GM18870 (cell line): Measurements from ENCODE around the gene DEFB124.
"Not testable (repeated sequence)": the region's sequence is repeated elsewhere in the genome, so short reads cannot be mapped to it uniquely, and the experiment has no call there.

Source experiments
- ATAC-seq: cut with Tn5 transposase; IDR thresholded peaks from one replicate; pipeline ENCODE4 v1.9.1; 2021; ENCODE audit warnings: moderate library complexity; ENCODE audit not compliant: unreplicated experiment

Gene DEFB124

GRCh38 chr20:31489152-31489551 is 14.2 kb upstream of the DEFB124 start:
- no peak for ATAC-seq

DNA sequence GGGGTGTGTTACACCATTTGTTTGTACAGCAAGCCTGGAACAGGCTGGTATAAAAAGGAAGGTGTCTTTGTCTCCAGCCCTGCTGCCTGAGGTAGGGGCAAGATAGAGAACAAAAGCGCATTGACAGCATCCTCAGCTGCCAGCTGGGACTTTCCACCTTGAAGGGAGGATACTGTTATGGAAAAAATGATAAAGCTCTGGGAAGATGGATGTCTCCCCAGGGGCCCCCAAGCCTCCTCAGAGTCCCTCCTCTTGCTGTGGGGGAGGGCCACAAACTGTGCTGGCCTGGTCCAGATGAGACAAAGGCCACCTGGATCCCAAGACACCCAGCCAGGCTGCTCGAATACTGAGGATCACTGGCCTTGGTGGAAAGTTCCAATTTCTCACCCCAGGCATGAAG is 13.2 kb upstream of the DEFB124 start:
- ATAC-seq, result no peak

- no peak for ATAC-seq
Measured at GRCh38 chr20:31485450-31486339, 10.8 kb upstream of the DEFB124 start.

- ATAC-seq, result no peak
Measured at GRCh38 chr20:31484001-31484400, 9.1 kb upstream of the DEFB124 start.

DNA sequence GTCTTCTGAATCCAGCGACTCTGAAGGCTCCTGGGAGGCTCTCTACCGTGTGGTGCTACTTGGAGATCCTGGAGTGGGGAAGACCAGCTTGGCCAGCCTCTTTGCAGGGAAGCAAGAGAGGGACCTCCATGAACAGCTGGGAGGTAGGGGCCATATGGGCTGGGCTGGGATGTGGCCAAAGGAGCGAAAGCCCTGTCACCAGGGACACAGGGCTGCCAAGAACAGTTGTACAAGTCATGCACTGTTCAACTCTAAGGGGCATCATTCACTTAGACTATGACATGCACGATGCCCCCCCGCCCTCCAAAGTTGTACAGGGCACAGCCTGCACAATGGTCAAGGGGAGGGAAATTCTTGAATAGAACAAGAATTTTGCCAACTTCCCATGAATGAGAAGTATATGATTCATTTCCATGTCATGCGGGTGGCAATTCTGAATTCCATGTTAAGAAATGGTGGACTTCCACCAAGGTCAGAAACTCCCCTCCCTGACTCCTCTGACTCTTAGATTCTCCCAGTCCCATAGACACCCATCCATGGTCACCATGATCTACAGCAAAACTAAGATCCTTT is 1.8 kb upstream of the DEFB124 start:
- no peak for ATAC-seq

GRCh38 chr20:31476294-31476585 is 1.3 kb upstream of the DEFB124 start:
- ATAC-seq, result no peak

GRCh38 chr20:31475472-31476293 is 756 bp upstream of the DEFB124 start:
- ATAC-seq, result no peak

- ATAC-seq, result peak; percentile 81
Measured at GRCh38 chr20:31474097-31474436, 860 bp downstream of the DEFB124 start.

DNA sequence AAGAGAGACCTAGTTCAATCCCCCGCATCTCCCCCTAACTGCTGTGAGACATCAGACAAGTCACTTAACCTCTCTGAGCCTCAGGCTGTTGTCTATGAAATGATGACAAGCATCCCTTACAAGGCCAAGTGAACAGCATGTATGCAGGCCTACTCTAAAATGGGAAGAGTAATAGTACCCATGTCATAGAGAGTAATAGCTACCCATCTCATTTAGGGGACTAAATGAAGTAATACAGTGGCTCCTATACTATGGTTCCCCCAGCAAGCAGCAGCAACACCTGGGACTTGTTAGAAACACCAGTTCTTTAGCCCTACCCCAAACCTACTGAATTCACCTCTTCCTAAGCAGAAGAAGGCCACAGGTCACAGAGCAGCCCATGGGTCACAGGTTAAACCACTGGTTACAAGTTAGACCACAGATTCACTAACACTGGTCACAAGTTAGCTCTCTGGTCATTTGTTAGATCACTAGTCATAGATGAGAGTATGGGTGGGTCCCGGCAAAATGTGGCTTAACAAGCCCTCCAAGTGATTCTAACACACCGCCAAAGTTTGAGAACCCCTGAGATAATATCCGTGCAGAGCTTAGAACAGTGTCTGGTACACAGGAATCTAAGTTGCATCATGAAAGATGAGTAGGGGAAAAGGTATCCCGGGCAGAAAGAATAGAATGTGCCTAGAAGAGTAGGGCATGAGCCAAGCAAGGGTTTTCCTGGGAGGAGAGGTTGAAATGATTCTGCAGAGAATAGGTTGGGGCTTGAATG is 1.4 kb downstream of the DEFB124 start:
- no peak for ATAC-seq

DNA sequence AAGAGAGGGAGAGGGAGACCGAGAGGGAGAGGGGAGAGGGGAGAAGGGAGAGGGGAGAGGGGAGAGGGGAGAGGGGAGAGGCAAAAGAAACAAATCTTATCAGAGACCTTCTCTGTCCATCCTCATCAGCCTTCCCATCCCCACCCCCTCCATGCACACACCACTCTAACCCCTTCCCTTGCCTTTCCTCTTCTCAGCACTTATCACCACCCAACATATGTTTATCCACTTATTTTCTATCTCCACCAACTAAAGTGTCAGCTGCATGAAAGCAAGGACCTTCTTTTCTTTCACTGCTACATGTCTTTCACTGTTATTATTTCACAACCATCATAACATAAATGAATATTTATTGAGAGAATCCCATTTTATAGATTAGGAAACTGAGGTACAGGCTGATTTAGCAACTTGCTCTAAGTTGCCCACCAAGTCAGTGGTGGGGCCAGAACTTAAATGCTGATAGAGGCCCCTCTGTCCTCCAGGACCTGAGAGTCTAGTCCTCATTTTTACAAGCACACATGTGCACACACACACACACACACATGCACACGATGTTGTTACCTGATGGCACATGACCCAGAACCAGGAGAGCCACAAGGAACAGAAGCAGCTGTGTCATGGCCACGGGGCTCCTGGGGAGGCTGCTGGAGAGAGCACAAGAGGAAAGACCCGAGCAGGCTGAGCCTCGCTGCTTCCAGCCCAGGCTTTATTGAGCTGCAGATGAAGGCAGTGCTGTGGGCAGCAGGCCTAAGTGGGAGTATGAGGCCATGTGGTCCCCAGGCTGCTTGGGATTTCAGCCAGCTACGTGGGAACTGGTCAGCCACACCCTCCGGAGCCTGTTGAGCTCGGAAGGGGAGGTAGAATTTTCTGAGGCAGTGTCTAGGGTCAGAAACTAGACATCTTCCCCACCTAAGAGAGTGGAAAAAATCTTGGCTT is 2.3 kb downstream of the DEFB124 start:
- no peak for ATAC-seq

DNA sequence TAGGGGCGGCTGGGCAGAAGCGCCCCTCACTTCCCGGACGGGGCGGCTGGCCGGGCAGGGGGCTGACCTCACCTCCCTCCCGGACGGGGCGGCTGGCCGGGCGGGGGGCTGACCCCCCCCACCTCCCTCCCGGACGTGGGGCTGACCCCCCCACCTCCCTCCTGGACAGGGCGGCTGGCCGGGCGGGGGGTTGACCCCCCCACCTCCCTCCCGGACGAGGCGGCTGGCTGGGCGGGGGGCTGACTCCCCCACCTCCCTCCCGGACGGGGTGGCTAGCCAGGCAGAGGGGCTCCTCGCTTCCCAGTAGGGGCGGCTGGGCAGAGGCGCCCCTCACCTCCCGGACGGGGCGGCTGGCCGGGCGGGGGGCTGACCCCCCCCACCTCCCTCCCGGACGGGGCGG is 4.0 kb downstream of the DEFB124 start:
- ATAC-seq, result not testable (repeated sequence)

DNA sequence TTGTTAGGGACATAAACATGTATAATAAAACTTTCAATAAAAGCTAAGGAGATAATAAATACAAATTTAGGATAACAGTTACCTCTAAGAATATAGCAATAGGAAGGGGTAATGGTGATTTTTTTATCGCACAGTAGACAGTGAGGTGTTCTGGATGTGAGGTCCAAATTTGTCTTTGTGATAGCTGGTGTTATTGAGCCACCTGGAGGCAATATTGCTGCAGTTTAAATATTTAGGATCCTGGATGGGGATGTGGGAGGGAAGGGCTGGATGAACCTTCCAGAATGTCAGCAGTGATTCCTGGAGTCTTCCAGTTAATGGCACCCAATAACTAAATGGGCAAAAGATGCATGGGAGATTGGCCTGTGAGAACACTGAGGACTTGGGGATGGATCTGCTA is 20.6 kb downstream of the DEFB124 start:
- ATAC-seq, result no peak

DNA sequence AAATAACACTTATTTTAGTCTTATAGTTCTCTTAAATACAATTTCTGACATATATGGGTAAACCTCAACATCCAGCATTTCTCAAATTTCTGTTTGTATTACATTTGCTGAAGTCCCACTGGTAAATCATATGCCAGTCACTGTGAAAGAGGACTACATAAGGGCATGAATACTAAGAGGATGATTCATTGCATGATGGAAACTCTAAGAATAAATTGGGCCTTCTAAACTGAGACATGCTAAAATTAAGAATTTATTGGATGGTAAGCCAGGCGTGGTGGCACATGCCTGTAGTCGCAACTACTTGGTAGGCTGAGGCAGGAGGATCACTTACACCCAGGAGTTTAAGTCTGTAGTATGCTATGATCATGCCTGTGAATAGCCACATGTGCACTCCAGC is 22.4 kb downstream of the DEFB124 start:
- ATAC-seq, result no peak

DNA sequence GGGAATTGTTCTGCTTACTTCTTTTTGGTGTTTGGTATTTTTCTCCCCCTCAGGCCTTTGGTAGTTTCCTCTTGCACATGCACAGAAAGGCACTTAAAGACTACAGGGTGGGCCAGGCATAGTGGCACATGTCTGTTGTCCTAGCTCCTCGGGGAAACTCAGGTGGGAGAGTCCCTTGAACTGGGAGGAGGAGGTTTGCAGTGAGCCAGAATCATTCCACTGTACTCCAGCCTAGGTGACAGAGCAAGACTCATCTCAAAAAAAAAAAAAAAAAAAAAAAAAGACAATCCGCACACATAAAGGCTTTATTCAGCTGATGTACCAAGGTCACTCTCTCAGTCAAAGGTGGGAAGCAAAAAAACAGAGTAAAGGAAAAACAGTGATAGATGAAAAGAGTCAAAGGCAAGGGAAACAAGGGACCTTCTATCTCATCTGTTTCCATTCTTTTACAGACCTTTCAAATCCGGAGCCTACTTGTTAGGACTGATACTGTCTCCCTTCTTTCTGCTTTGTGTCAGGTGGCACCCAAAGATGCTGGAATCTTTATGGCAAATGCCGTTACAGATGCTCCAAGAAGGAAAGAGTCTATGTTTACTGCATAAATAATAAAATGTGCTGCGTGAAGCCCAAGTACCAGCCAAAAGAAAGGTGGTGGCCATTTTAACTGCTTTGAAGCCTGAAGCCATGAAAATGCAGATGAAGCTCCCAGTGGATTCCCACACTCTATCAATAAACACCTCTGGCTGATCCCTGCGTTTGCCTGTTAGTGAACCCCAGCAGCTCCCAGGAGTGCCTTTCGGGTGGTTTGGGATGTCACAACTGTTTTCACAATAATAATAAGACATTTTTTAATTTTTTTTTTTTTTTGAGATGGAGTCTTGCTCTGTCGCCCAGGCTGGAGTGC is 25.2 kb downstream of the DEFB124 start:
- ATAC-seq, result no peak

DNA sequence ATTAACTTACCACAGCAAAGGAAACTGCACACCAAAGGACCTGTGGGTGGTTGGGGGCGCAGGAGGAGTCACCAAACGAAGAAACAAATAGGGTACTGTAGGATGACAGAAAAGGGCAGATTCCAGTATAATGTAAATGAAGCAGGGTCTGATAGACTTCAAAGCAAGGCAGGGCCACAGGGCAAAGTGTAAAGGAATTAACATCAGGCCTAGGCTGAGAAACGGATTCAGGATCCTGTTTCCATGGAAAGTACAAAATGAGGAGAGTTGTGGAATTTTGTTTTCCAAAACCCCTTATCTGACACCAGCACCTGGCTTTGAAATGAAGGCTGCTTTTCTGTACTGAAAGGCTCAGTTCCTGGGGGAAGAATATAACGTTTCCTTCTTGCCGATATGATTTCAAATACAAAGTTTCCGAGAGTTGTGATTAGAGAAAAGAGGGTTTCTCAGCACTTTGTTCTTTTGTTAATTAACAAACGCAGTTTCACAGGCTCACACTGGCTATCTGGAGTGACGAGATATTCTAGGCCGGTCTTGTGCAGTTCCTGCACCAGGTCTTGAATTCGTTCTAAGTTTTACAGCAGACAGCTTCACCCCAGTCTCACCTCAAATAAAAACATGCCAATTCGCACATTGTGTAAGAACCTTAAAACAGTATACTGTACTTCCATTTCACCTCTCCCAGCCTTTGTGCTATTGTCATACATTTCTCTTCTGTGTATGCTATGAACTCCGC is 28.7 kb downstream of the DEFB124 start:
- no peak for ATAC-seq

GRCh38 chr20:31440012-31440659 is 34.8 kb downstream of the DEFB124 start, which contains the start of gene DEFB123:
DEFB123 (plus strand) TSS chr20:31440632; CDS start chr20:31440699, 67 bp downstream.
- no peak for ATAC-seq

DNA sequence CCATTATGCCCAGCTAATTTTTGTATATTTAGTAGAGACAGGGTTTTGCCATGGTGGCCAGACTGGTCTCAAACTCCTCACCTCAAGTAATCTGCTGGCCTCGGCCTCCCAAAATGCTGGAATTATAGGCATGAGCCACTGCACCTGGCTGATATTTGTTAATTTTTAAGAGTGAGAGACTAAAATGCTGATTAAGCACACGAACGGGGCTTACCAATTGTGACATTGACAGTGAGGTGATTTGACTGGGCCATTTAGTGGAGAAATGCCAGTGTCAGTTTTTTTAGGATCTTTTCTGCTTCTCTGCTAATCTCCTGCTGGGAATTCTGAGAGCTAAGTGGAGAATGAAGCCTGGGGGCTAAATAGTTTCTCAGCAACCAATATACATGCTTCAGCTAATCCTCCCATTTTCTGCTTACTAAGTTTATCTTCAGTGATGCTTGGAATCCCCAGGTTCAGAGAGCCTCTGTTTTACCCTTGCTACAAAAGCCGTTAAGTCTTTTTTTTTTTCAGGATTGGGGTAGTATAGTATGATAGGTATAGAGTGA is 44.3 kb downstream of the DEFB124 start:
- ATAC-seq, result no peak

- ATAC-seq, result not testable (repeated sequence)
Measured at GRCh38 chr20:31427576-31427975, 47.4 kb downstream of the DEFB124 start.
